ENCODE measurements around the gene C1GALT1.
"Not testable (repeated sequence)": the region's sequence is repeated elsewhere in the genome, so short reads cannot be mapped to it uniquely, and the experiment has no call there.

C1GALT1 gene

GRCh38 chr7:7146837-7147236 lies 35.5 kb upstream of the C1GALT1 start:
- H3K9me3 ChIP-seq (ENCODE audit: low read depth, low read length): no peaks in the 10 kb centered on the region
- no peaks in the 10 kb centered on the region for H3K36me3 ChIP-seq (ENCODE audit: insufficient read depth, low read length)
- no peak overlapping the region for H3K27ac ChIP-seq
- H3K9ac ChIP-seq (ENCODE audit: insufficient read length): no peak overlapping the region
- DNase-seq (ENCODE audit: low read depth, low spot score): no peak
- TF ChIP-seq FOXP2 (optimal IDR thresholded peaks at IDR 0.05; ENCODE audit: control extremely low read depth, extremely low read length, insufficient read depth): no peak
- no peak for TF ChIP-seq POLR2AphosphoS5 (IDR thresholded peaks at IDR 0.05; ENCODE audit: borderline replicate concordance, low read depth, low read length)
- no peak for TF ChIP-seq EZH2 (IDR thresholded peaks at IDR 0.05)
- no peak overlapping the region for H3K4me3 ChIP-seq

- DNase-seq (ENCODE audit: low read depth, low spot score): no peak
These were observed 33.4 kb upstream of the C1GALT1 start for GRCh38 chr7:7148798-7149481.

GRCh38 chr7:7151285-7151684 lies 31.1 kb upstream of the C1GALT1 start:
- no peak overlapping the region for H3K27ac ChIP-seq
- no peak overlapping the region for H3K9ac ChIP-seq (ENCODE audit: insufficient read length)
- H3K9me3 ChIP-seq (ENCODE audit: low read depth, low read length): no peaks in the 10 kb centered on the region
- H3K36me3 ChIP-seq (ENCODE audit: insufficient read depth, low read length): no peaks in the 10 kb centered on the region
- no peak for DNase-seq (ENCODE audit: low read depth, low spot score)
- no peak overlapping the region for H3K4me3 ChIP-seq
- TF ChIP-seq EZH2 (IDR thresholded peaks at IDR 0.05): no peak
- TF ChIP-seq FOXP2 (optimal IDR thresholded peaks at IDR 0.05; ENCODE audit: control extremely low read depth, extremely low read length, insufficient read depth): no peak
- TF ChIP-seq POLR2AphosphoS5 (IDR thresholded peaks at IDR 0.05; ENCODE audit: borderline replicate concordance, low read depth, low read length): no peak

More at GRCh38 chr7:7148798-7149481, 33.4 kb upstream of the C1GALT1 start:
- no peaks in the 10 kb centered on the region for H3K9me3 ChIP-seq (ENCODE audit: low read depth, low read length)
- H3K36me3 ChIP-seq (ENCODE audit: insufficient read depth, low read length): no peaks in the 10 kb centered on the region
- H3K4me3 ChIP-seq: no peak overlapping the region
- no peak overlapping the region for H3K27ac ChIP-seq
- no peak overlapping the region for H3K9ac ChIP-seq (ENCODE audit: insufficient read length)
- TF ChIP-seq EZH2 (IDR thresholded peaks at IDR 0.05): no peak
- TF ChIP-seq FOXP2 (optimal IDR thresholded peaks at IDR 0.05; ENCODE audit: control extremely low read depth, extremely low read length, insufficient read depth): no peak
- TF ChIP-seq POLR2AphosphoS5 (IDR thresholded peaks at IDR 0.05; ENCODE audit: borderline replicate concordance, low read depth, low read length): no peak

- no peak overlapping the region for H3K4me3 ChIP-seq
- H3K27ac ChIP-seq: no peak overlapping the region
- no peak overlapping the region for H3K9ac ChIP-seq (ENCODE audit: insufficient read length)
- no peak for TF ChIP-seq EZH2 (IDR thresholded peaks at IDR 0.05)
- TF ChIP-seq FOXP2 (optimal IDR thresholded peaks at IDR 0.05; ENCODE audit: control extremely low read depth, extremely low read length, insufficient read depth): no peak
- no peak for TF ChIP-seq POLR2AphosphoS5 (IDR thresholded peaks at IDR 0.05; ENCODE audit: borderline replicate concordance, low read depth, low read length)
- no peak for DNase-seq (ENCODE audit: low read depth, low spot score)
- H3K9me3 ChIP-seq (ENCODE audit: low read depth, low read length): no peaks in the 10 kb centered on the region
- H3K36me3 ChIP-seq (ENCODE audit: insufficient read depth, low read length): no peaks in the 10 kb centered on the region
These were observed 30.5 kb upstream of the C1GALT1 start for GRCh38 chr7:7151865-7152264.

GRCh38 chr7:7152315-7152714 lies 30.0 kb upstream of the C1GALT1 start:
- H3K9me3 ChIP-seq (ENCODE audit: low read depth, low read length): no peaks in the 10 kb centered on the region
- H3K27ac ChIP-seq: no peak overlapping the region
- no peaks in the 10 kb centered on the region for H3K36me3 ChIP-seq (ENCODE audit: insufficient read depth, low read length)
- no peak overlapping the region for H3K9ac ChIP-seq (ENCODE audit: insufficient read length)
- DNase-seq (ENCODE audit: low read depth, low spot score): no peak
- no peak overlapping the region for H3K4me3 ChIP-seq
- TF ChIP-seq FOXP2 (optimal IDR thresholded peaks at IDR 0.05; ENCODE audit: control extremely low read depth, extremely low read length, insufficient read depth) (no peak), EZH2 (IDR thresholded peaks at IDR 0.05) (no peak), POLR2AphosphoS5 (IDR thresholded peaks at IDR 0.05; ENCODE audit: borderline replicate concordance, low read depth, low read length) (no peak)

- H3K36me3 ChIP-seq (ENCODE audit: insufficient read depth, low read length); DNase-seq (ENCODE audit: low read depth, low spot score); H3K9ac ChIP-seq (ENCODE audit: insufficient read length); H3K4me3 ChIP-seq; H3K9me3 ChIP-seq (ENCODE audit: low read depth, low read length); H3K27ac ChIP-seq: not testable (repeated sequence)
These were observed 28.0 kb upstream of the C1GALT1 start for GRCh38 chr7:7154355-7154754.

GRCh38 chr7:7156663-7157062 lies 25.7 kb upstream of the C1GALT1 start:
- no peaks in the 10 kb centered on the region for H3K36me3 ChIP-seq (ENCODE audit: insufficient read depth, low read length)
- H3K9ac ChIP-seq (ENCODE audit: insufficient read length): no peak overlapping the region
- DNase-seq (ENCODE audit: low read depth, low spot score): no peak
- H3K27ac ChIP-seq: no peak overlapping the region
- no peaks in the 10 kb centered on the region for H3K9me3 ChIP-seq (ENCODE audit: low read depth, low read length)
- TF ChIP-seq POLR2AphosphoS5 (IDR thresholded peaks at IDR 0.05; ENCODE audit: borderline replicate concordance, low read depth, low read length) (no peak), FOXP2 (optimal IDR thresholded peaks at IDR 0.05; ENCODE audit: control extremely low read depth, extremely low read length, insufficient read depth) (no peak), EZH2 (IDR thresholded peaks at IDR 0.05) (no peak)
- H3K4me3 ChIP-seq: no peak overlapping the region

GRCh38 chr7:7157177-7157886 lies 25.0 kb upstream of the C1GALT1 start:
- TF ChIP-seq EZH2 (IDR thresholded peaks at IDR 0.05) (no peak), FOXP2 (optimal IDR thresholded peaks at IDR 0.05; ENCODE audit: control extremely low read depth, extremely low read length, insufficient read depth) (no peak), POLR2AphosphoS5 (IDR thresholded peaks at IDR 0.05; ENCODE audit: borderline replicate concordance, low read depth, low read length) (no peak)
- H3K36me3 ChIP-seq (ENCODE audit: insufficient read depth, low read length): no peaks in the 10 kb centered on the region
- no peaks in the 10 kb centered on the region for H3K9me3 ChIP-seq (ENCODE audit: low read depth, low read length)
- no peak overlapping the region for H3K27ac ChIP-seq
- DNase-seq (ENCODE audit: low read depth, low spot score): no peak
- H3K9ac ChIP-seq (ENCODE audit: insufficient read length): no peak overlapping the region
- H3K4me3 ChIP-seq: no peak overlapping the region
